ENCODE data around the gene ZNF346.

The ZNF346 gene

GRCh38 chr5:177093082-177093712 lies 70.7 kb downstream of the ZNF346 start:
- Mint-ChIP-seq H3K9me3 (no peaks in the 10 kb centered on the region), H3K4me3 (no peak overlapping the region), H3K27ac (no peak overlapping the region), H3K27me3 (peaks cover 19% of the 10 kb centered on the region), H3K4me1 (no peaks in the 10 kb centered on the region)
- ATAC-seq = no peak
- DNase-seq = no peak

- Mint-ChIP-seq H3K27ac (no peak overlapping the region), H3K4me3 (no peak overlapping the region), H3K4me1 (no peaks in the 10 kb centered on the region), H3K27me3 (peaks cover 13% of the 10 kb centered on the region), H3K9me3 (no peaks in the 10 kb centered on the region)
- ATAC-seq (no peak), DNase-seq (no peak)
These were observed 71.3 kb downstream of the ZNF346 start for GRCh38 chr5:177093803-177094202.

- H3K4me1 Mint-ChIP-seq = no peaks in the 10 kb centered on the region
- ATAC-seq = no peak
- DNase-seq = no peak
- H3K9me3 Mint-ChIP-seq = no peaks in the 10 kb centered on the region
- peaks cover 6% of the 10 kb centered on the region for H3K27me3 Mint-ChIP-seq
- H3K4me3 Mint-ChIP-seq = no peak overlapping the region
- H3K27ac Mint-ChIP-seq = peak overlapping the region in 1 of 2 donors; percentile 19
These were observed 72.0 kb downstream of the ZNF346 start for GRCh38 chr5:177094224-177095087.

- H3K27ac Mint-ChIP-seq = peak overlapping the region in 1 of 2 donors; percentile 19
These were observed 72.7 kb downstream of the ZNF346 start for GRCh38 chr5:177095088-177095669.

GRCh38 chr5:177096162-177097015 lies 73.9 kb downstream of the ZNF346 start:
- Mint-ChIP-seq H3K27me3 (peaks cover 14% of the 10 kb centered on the region), H3K9me3 (no peaks in the 10 kb centered on the region), H3K4me3 (no peak overlapping the region), H3K4me1 (no peaks in the 10 kb centered on the region), H3K27ac (no peak overlapping the region)
- no peak for DNase-seq
- peak; percentile 31 for ATAC-seq

More at GRCh38 chr5:177095088-177095669, 72.7 kb downstream of the ZNF346 start:
- DNase-seq (no peak), ATAC-seq (no peak)
- Mint-ChIP-seq H3K4me1 (no peaks in the 10 kb centered on the region), H3K9me3 (no peaks in the 10 kb centered on the region), H3K27me3 (peaks cover 3% of the 10 kb centered on the region), H3K4me3 (no peak overlapping the region)

GRCh38 chr5:177097016-177097985 lies 74.8 kb downstream of the ZNF346 start:
- Mint-ChIP-seq H3K4me3 (no peak overlapping the region), H3K27me3 (peaks cover 14% of the 10 kb centered on the region), H3K4me1 (no peaks in the 10 kb centered on the region), H3K9me3 (no peaks in the 10 kb centered on the region), H3K27ac (peak overlapping the region in 1 of 2 donors; percentile 72)
- ATAC-seq = no peak
- DNase-seq = no peak

GRCh38 chr5:177098120-177098469 lies 75.6 kb downstream of the ZNF346 start:
- ATAC-seq (no peak), DNase-seq (no peak)
- Mint-ChIP-seq H3K27me3 (peaks cover 15% of the 10 kb centered on the region), H3K4me3 (no peak overlapping the region), H3K27ac (no peak overlapping the region), H3K4me1 (no peaks in the 10 kb centered on the region), H3K9me3 (no peaks in the 10 kb centered on the region)

GRCh38 chr5:177098470-177099141 lies 76.1 kb downstream of the ZNF346 start:
- H3K27me3 Mint-ChIP-seq = peaks cover 20% of the 10 kb centered on the region
- no peaks in the 10 kb centered on the region for H3K9me3 Mint-ChIP-seq
- ATAC-seq (no peak), DNase-seq (no peak)
- H3K4me1 Mint-ChIP-seq = no peaks in the 10 kb centered on the region
- H3K27ac Mint-ChIP-seq = peak overlapping the region in 1 of 2 donors; percentile 72
- no peak overlapping the region for H3K4me3 Mint-ChIP-seq

GRCh38 chr5:177099422-177100093 lies 77.1 kb downstream of the ZNF346 start:
- H3K4me1 Mint-ChIP-seq = no peaks in the 10 kb centered on the region
- DNase-seq (no peak), ATAC-seq (no peak)
- H3K27ac Mint-ChIP-seq = no peak overlapping the region
- no peak overlapping the region for H3K4me3 Mint-ChIP-seq
- H3K9me3 Mint-ChIP-seq = no peaks in the 10 kb centered on the region
- peaks cover 27% of the 10 kb centered on the region for H3K27me3 Mint-ChIP-seq

- no peaks in the 10 kb centered on the region for H3K9me3 Mint-ChIP-seq
- ATAC-seq (no peak), DNase-seq (no peak)
- H3K27ac Mint-ChIP-seq = no peak overlapping the region
- no peak overlapping the region for H3K4me3 Mint-ChIP-seq
- H3K27me3 Mint-ChIP-seq = peaks cover 27% of the 10 kb centered on the region
- no peaks in the 10 kb centered on the region for H3K4me1 Mint-ChIP-seq
These were observed 78.2 kb downstream of the ZNF346 start for GRCh38 chr5:177100714-177101121.

GRCh38 chr5:177103523-177104253 lies 81.2 kb downstream of the ZNF346 start:
- no peaks in the 10 kb centered on the region for H3K4me1 Mint-ChIP-seq
- peaks cover 27% of the 10 kb centered on the region for H3K27me3 Mint-ChIP-seq
- H3K4me3 Mint-ChIP-seq = no peak overlapping the region
- H3K9me3 Mint-ChIP-seq = no peaks in the 10 kb centered on the region
- DNase-seq (no peak), ATAC-seq (no peak)
- no peak overlapping the region for H3K27ac Mint-ChIP-seq

- no peak for DNase-seq
- ATAC-seq = no peak
- H3K9me3 Mint-ChIP-seq = no peaks in the 10 kb centered on the region
- no peak overlapping the region for H3K27ac Mint-ChIP-seq
- no peak overlapping the region for H3K4me3 Mint-ChIP-seq
- H3K27me3 Mint-ChIP-seq = peaks cover 17% of the 10 kb centered on the region
- no peaks in the 10 kb centered on the region for H3K4me1 Mint-ChIP-seq
These were observed 83.4 kb downstream of the ZNF346 start for GRCh38 chr5:177105691-177106476.

Data from stimulated activated naive CD8-positive, alpha-beta T cell treated with anti-CD3 and anti-CD28 coated beads, Interleukin-15, amount 100 ng/mL, for 72 hours (primary cell).